ENCODE measurements around the gene CENPS.

DNA sequence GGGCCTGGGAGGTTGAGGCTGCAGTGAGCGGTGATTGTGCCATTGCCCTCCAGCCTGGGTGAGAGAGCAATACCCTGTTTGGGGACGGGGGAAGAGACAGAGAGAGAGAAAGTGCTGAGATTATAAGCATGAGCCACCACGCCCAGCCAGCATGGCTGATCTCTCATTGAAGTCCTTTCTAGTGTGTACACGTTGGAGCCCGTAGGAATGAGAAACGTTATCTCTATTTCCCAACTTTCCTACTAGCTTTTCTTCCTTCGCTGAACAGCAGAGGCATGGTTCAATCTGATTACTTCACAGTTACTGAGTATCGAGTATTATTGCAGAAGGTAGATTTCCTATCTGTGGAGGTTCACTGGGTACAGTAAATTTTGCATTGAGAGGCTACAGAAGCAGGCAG lies 49.1 kb downstream of the CENPS start:
- no peak for TF ChIP-seq IRF2 (CRISPR knock-in tag; IDR thresholded peaks at IDR 0.05)
- no peak for TF ChIP-seq CC2D1A (CRISPR knock-in tag; IDR thresholded peaks at IDR 0.05)
- TF ChIP-seq CREB1 (IDR thresholded peaks at IDR 0.05): no peak
- no peak for TF ChIP-seq CREB1 (CRISPR knock-in tag; IDR thresholded peaks at IDR 0.05)
- no peak for TF ChIP-seq MTA3 (CRISPR knock-in tag; IDR thresholded peaks at IDR 0.05)
- TF ChIP-seq, protein P1, sequence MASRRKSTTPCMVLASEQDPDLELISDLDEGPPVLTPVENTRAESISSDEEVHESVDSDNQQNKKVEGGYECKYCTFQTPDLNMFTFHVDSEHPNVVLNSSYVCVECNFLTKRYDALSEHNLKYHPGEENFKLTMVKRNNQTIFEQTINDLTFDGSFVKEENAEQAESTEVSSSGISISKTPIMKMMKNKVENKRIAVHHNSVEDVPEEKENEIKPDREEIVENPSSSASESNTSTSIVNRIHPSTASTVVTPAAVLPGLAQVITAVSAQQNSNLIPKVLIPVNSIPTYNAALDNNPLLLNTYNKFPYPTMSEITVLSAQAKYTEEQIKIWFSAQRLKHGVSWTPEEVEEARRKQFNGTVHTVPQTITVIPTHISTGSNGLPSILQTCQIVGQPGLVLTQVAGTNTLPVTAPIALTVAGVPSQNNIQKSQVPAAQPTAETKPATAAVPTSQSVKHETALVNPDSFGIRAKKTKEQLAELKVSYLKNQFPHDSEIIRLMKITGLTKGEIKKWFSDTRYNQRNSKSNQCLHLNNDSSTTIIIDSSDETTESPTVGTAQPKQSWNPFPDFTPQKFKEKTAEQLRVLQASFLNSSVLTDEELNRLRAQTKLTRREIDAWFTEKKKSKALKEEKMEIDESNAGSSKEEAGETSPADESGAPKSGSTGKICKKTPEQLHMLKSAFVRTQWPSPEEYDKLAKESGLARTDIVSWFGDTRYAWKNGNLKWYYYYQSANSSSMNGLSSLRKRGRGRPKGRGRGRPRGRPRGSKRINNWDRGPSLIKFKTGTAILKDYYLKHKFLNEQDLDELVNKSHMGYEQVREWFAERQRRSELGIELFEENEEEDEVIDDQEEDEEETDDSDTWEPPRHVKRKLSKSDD (CRISPR knock-in tag; IDR thresholded peaks at IDR 0.05; ENCODE audit: low read depth): no peak
- no peak for TF ChIP-seq PRPF4 (IDR thresholded peaks at IDR 0.05; ENCODE audit: low read depth, low read length, poor library complexity, severe bottlenecking)
- no peak for TF ChIP-seq HDAC6 (IDR thresholded peaks at IDR 0.05; ENCODE audit: low read depth, low read length)
- TF ChIP-seq PHF8 (CRISPR knock-in tag; IDR thresholded peaks at IDR 0.05): no peak
